Psoas muscle (tissue), 8 donors: ENCODE data around the gene ZKSCAN3. TPM values are rescaled to one million over a fixed set of nuclear protein-coding genes. Genes with fewer than 3 reads are reported as not detected.
"Not testable (repeated sequence)": the region's sequence is repeated elsewhere in the genome, so short reads cannot be mapped to it uniquely, and the experiment has no call there.

ENCODE experiments used
- ATAC-seq, 4 donors: fragments of 200-7000 bp; cut with Tn5 transposase; one replicate each; pipeline ENCODE4 v1.9.1; 2020; ENCODE audit warnings: moderate library complexity in 3 of 4, mild to moderate bottlenecking in 2 of 4
- DNase-seq, 2 donors: peaks; one replicate each; pipeline ENCODE4 v3.0.0-alpha.2; 2020
- H3K27ac ChIP-seq: fragments of 200-600 bp; one replicate; pipeline ENCODE4 v1.8.0; 2022
- H3K27me3 ChIP-seq, 3 donors: fragments of 200-600 bp in 1 of 3; one replicate each; pipeline versions ENCODE4 v1.6.1 to v1.8.0; 2013 to 2022; ENCODE audit warnings: low read length in 2 of 3, mild to moderate bottlenecking in 2 of 3, moderate library complexity in 1 of 3; ENCODE audit not compliant: insufficient read depth in 3 of 3
- H3K36me3 ChIP-seq, 2 donors: fragments of 200-600 bp in 1 of 2; one replicate each; pipeline versions ENCODE4 v1.6.1 to v1.8.0; 2013 to 2022; ENCODE audit warnings: low read depth in 1 of 2, mild to moderate bottlenecking in 1 of 2, moderate library complexity in 1 of 2; ENCODE audit not compliant: insufficient read depth in 1 of 2
- H3K4me1 ChIP-seq: fragments of 200-600 bp; one replicate; pipeline ENCODE4 v1.8.0; 2022
- H3K4me3 ChIP-seq: fragments of 200-600 bp; one replicate; pipeline ENCODE4 v1.8.0; 2022; ENCODE audit warnings: mild to moderate bottlenecking
- H3K9me3 ChIP-seq: fragments of 200-600 bp; one replicate; pipeline ENCODE4 v1.8.0; 2022
- WGBS, 3 donors: extraction: QIAGEN DNeasy Blood & Tissue Kit; methylation state at CpG; one replicate each; pipeline versions ENCODE4 v1.1.6 to v1.1.7; 2013; 5-methylcytosine and 5-hydroxymethylcytosine counted together
- intact Hi-C, 2 donors: fragments of 100-400 bp; cut with DNase I; formaldehyde crosslinking; loops; one replicate each; pipeline versions ENCODE4 v1.11.0 to v1.14.2; 2022
- polyA plus RNA-seq, 3 donors: library from polyadenylated mRNA; stranded (reverse); fragments of 200-250 nt; gene quantifications; one replicate each; pipeline ENCODE4 v1.2.3, GENCODE V29; 2013
- total RNA-seq, 4 donors: library from RNA; stranded (reverse); fragmentation: NEBNext Ultra II Directional in 2 of 4; extraction: Animal tissue kit (Norgen Biotek cat#: 25700) in 2 of 4; gene quantifications; one replicate each; pipeline versions ENCODE4 v1.2.1 to v1.2.4, GENCODE V29; 2021 to 2023
- TF ChIP-seq, protein P1 (sequence below): fragments of 200-600 bp; IDR thresholded peaks from one replicate; pipeline ENCODE4 v1.8.0; 2022; ENCODE audit warnings: antibody characterized with exemption
- donor health status: healthy with polysubstance abuse.
- donor health status: DM: no; HTN: no; CAD: no; lungs with moderate emphysema.
- donor health status: Bipolar disorder and iron deficiency.
- donor health status: healthy.
- donor health status: DM: yes; HTN: yes; CAD: no.
- donor health status: DM: no; HTN: no; CAD: no.
- donor health status: DM: no; HTN: no; CAD: no.
- donor health status: DM: yes; HTN: yes; CAD: no.

The ZKSCAN3 gene
- total and polyA plus RNA-seq, 7 donors = 1.3 to 4.6 (median 2.5) TPM

DNA sequence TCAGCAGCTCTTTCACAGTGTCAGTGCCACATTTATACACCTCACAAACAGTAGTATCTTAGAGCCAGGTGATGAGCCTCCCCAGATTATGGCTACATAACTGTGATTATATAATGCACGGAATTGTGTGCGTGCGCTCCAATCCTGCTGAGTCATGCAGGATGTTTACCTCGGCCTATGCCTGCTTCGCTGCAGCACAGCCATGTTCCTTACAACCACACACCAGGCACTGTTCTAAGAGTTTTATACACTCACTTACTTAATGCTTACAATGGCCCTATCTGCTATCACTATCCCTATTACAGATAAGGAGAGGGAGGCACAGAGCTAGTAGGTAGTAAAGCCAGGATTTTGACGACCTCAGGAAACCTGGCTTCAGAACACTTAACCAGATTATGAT, 7.3 kb downstream of the ZKSCAN3 start:
- DNase-seq = no peak
- H3K4me1 ChIP-seq = peaks cover 26% of the 10 kb centered on the region
- WGBS, 3 donors = 85 to 88% (median 87%) methylated on average over 6 of the region's 6 CpGs
- no peaks in the 10 kb centered on the region for H3K27me3 ChIP-seq
- no peak overlapping the region for H3K27ac ChIP-seq
- TF ChIP-seq, protein P1, sequence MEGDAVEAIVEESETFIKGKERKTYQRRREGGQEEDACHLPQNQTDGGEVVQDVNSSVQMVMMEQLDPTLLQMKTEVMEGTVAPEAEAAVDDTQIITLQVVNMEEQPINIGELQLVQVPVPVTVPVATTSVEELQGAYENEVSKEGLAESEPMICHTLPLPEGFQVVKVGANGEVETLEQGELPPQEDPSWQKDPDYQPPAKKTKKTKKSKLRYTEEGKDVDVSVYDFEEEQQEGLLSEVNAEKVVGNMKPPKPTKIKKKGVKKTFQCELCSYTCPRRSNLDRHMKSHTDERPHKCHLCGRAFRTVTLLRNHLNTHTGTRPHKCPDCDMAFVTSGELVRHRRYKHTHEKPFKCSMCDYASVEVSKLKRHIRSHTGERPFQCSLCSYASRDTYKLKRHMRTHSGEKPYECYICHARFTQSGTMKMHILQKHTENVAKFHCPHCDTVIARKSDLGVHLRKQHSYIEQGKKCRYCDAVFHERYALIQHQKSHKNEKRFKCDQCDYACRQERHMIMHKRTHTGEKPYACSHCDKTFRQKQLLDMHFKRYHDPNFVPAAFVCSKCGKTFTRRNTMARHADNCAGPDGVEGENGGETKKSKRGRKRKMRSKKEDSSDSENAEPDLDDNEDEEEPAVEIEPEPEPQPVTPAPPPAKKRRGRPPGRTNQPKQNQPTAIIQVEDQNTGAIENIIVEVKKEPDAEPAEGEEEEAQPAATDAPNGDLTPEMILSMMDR = no peak
- ATAC-seq = no peak
- H3K9me3 ChIP-seq = no peaks in the 10 kb centered on the region
- H3K36me3 ChIP-seq = peaks cover 0 to 26% of the 10 kb centered on the region in 2 donors
- no peak overlapping the region for H3K4me3 ChIP-seq
- intact Hi-C loops = loop anchor here (2.0 to 10.0 kb wide), 7 partner anchors 90 to 1170 kb away; partner anchors contain the start of genes ZSCAN26 (in 2 of the 2), ZKSCAN4 (in 1 of the 2) and ZSCAN9 (in 1 of the 2)

DNA sequence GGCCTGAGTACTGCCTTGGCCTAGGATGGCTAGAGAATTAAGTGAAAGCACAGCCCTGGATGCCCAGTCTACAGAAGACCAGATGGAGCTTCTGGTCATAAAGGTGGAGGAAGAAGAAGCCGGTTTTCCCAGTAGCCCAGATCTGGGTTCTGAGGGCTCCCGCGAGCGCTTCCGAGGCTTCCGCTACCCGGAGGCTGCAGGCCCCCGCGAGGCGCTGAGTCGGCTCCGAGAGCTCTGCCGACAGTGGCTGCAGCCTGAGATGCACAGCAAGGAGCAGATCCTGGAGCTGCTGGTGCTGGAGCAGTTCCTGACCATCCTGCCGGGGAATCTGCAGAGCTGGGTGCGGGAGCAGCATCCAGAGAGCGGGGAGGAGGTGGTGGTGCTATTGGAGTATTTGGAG, 9.8 kb downstream of the ZKSCAN3 start:
- intact Hi-C loops = loop anchor here (5.0 to 10.0 kb wide), 6 partner anchors 92 to 1172 kb away; partner anchors contain the start of genes ZSCAN26 (in 2 of the 2), ZKSCAN4 (in 1 of the 2) and ZSCAN9 (in 1 of the 2)
- not testable (repeated sequence) for DNase-seq, H3K27me3 ChIP-seq, H3K9me3 ChIP-seq, H3K27ac ChIP-seq, ATAC-seq, H3K4me3 ChIP-seq
- Histone ChIP-seq H3K36me3 (peaks cover 6 to 51% of the 10 kb centered on the region in 2 donors), H3K4me1 (peaks cover 16% of the 10 kb centered on the region)
- WGBS, 3 donors = 91 to 97% (median 96%) methylated on average over 13 to 14 of the region's 16 CpGs

DNA sequence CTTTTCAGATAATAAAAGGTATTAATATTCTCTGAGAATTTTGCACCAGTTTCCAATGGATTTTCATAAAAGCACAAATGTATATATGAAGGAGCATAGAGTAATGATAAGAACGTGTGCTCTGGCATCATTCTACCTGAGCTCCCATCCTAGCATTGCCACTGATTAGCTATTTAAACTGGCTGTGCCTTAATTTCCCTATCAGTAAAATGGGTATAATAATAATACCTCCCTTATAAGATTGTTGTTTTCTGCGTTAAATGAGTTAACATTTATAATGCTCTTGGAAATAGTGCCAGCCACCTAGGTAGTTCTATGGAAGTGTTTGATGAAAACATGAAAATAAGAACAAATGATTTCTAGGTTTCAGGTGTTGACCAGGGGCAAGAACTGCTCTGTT, 11.2 kb downstream of the ZKSCAN3 start:
- intact Hi-C loops = no loop called here
- Histone ChIP-seq H3K27ac (no peak overlapping the region), H3K36me3 (peaks cover 9 to 65% of the 10 kb centered on the region in 2 donors), H3K27me3 (no peaks in the 10 kb centered on the region), H3K9me3 (no peaks in the 10 kb centered on the region), H3K4me1 (peaks cover 5% of the 10 kb centered on the region), H3K4me3 (no peak overlapping the region)
- DNase-seq = no peak
- ATAC-seq = no peak
- TF ChIP-seq, protein P1 = no peak
- WGBS, 3 donors = 89 to 93% (median 92%) methylated on average over 2 of the region's 2 CpGs

DNA sequence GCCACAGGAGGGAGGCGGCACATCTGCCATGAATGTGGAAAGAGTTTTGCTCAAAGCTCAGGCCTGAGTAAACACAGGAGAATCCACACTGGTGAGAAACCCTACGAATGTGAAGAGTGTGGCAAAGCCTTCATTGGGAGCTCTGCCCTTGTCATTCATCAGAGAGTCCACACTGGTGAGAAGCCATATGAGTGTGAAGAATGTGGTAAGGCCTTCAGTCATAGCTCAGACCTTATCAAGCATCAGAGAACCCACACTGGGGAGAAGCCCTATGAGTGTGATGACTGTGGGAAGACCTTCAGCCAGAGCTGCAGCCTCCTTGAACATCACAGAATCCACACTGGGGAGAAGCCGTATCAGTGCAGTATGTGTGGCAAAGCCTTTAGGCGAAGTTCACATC, 15.8 kb downstream of the ZKSCAN3 start:
- peaks cover 15 to 89% of the 10 kb centered on the region in 2 donors for H3K36me3 ChIP-seq
- WGBS, 3 donors = 91 to 96% (median 94%) methylated on average over 4 of the region's 4 CpGs
- H3K27ac ChIP-seq, H3K4me1 ChIP-seq, DNase-seq, H3K4me3 ChIP-seq, H3K9me3 ChIP-seq, ATAC-seq, intact Hi-C loops, H3K27me3 ChIP-seq: not testable (repeated sequence)

DNA sequence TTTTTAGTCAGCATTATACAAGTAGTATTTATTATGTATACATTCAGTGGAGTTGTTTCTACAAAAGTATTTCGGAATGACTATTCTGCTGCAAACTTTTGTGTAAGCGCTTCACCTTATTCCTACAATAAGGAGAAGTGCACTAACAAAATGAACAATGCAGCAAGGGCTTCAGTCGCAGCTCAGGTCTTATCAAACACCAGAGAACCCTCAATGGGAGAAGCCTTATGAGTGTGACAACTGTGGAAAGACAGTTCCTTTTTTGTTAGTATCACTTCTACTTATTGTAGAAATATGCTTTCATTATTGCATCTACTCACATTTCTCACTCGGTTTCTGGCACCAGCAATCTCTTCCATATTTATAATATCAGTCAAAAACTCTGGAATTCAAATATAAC, 18.8 kb downstream of the ZKSCAN3 start:
- TF ChIP-seq, protein P1 = no peak
- ATAC-seq = no peak
- Histone ChIP-seq H3K4me3 (no peak overlapping the region), H3K9me3 (no peaks in the 10 kb centered on the region), H3K27ac (no peak overlapping the region), H3K27me3 (no peaks in the 10 kb centered on the region), H3K4me1 (no peaks in the 10 kb centered on the region), H3K36me3 (peaks cover 9 to 60% of the 10 kb centered on the region in 2 donors)
- DNase-seq = no peak
- intact Hi-C loops = no loop called here
- 87 to 95% (median 90%) methylated on average over 4 of the region's 4 CpGs for WGBS, 3 donors

DNA sequence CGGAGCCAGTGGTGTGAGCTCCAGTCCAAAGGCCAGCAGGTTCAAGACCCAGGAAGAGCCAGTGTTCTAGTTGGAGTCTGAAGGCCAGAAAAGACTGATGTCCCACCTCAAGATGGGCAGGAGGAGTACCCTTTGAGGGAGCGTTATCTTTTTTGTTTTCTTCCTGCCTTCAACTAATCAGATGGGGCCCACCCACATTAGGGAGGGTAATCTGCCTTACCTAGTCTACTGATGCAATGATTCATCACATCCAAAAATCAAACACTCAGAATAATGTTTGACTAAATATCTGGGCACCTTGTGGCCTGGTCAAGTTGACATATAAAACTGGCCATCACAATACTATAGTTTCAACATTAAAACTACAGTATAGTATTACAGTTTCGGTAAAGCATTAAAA, 19.7 kb downstream of the ZKSCAN3 start:
- WGBS, 3 donors = 93 to 97% (median 95%) methylated on average over 3 of the region's 3 CpGs
- H3K27ac ChIP-seq = no peak overlapping the region
- intact Hi-C loops = no loop called here

More for the DNA sequence above, 19.7 kb downstream of the ZKSCAN3 start:
- Histone ChIP-seq H3K9me3 (no peaks in the 10 kb centered on the region), H3K4me1 (no peaks in the 10 kb centered on the region), H3K27me3 (no peaks in the 10 kb centered on the region), H3K36me3 (peaks cover 9 to 52% of the 10 kb centered on the region in 2 donors), H3K4me3 (no peak overlapping the region)
- ATAC-seq = no peak
- DNase-seq = no peak
- TF ChIP-seq, protein P1 = no peak
